H9 (cell line): ENCODE results near the gene PXDN. TPM values are rescaled to one million over a fixed set of nuclear protein-coding genes. Genes with fewer than 3 reads are reported as not detected.

Experiments used
- DNase-seq: peaks from one replicate; pipeline ENCODE4 v3.0.0-alpha.2; 2017
- H2AFZ ChIP-seq: one replicate; pipeline ENCODE4 v1.6.1; 2013; ENCODE audit warnings: mild to moderate bottlenecking, low read length, control low read depth, moderate library complexity
- H2AK5ac ChIP-seq: 2 replicates; pipeline ENCODE4 v1.6.1; 2013; ENCODE audit warnings: low read length, control low read depth, mixed read lengths; ENCODE audit not compliant: insufficient read length
- H2BK120ac ChIP-seq: one replicate; pipeline ENCODE4 v1.6.1; 2013; ENCODE audit warnings: low read depth, mild to moderate bottlenecking, low read length, control low read depth, inconsistent platforms; ENCODE audit not compliant: poor library complexity, severe bottlenecking
- H2BK12ac ChIP-seq: 2 replicates; pipeline ENCODE4 v1.6.1; 2013; ENCODE audit warnings: low read length, control low read depth, mixed read lengths, low read depth; ENCODE audit not compliant: insufficient read length
- H2BK15ac ChIP-seq: 2 replicates; pipeline ENCODE4 v1.6.1; 2013; ENCODE audit warnings: low read depth, low read length, control low read depth
- H2BK20ac ChIP-seq: one replicate; pipeline ENCODE4 v1.6.1; 2013; ENCODE audit warnings: low read depth, mild to moderate bottlenecking, low read length, control low read depth, inconsistent platforms; ENCODE audit not compliant: poor library complexity, severe bottlenecking
- H2BK5ac ChIP-seq: 2 replicates; pipeline ENCODE4 v1.6.1; 2013; ENCODE audit warnings: low read length, control low read depth, mixed read lengths; ENCODE audit not compliant: insufficient read length
- H3K14ac ChIP-seq: 2 replicates; pipeline ENCODE4 v1.6.1; 2013; ENCODE audit warnings: low read length, control low read depth; ENCODE audit not compliant: insufficient read depth
- H3K18ac ChIP-seq: 2 replicates; pipeline ENCODE4 v1.6.1; 2013; ENCODE audit warnings: low read depth, mild to moderate bottlenecking, mixed read lengths, low read length, control low read depth; ENCODE audit not compliant: insufficient read length
- H3K23ac ChIP-seq: 2 replicates; pipeline ENCODE4 v1.6.1; 2013; ENCODE audit warnings: low read length, control low read depth, mixed read lengths, low read depth; ENCODE audit not compliant: insufficient read length
- H3K23me2 ChIP-seq: 2 replicates; pipeline ENCODE4 v1.6.1; 2013; ENCODE audit warnings: low read depth, mild to moderate bottlenecking, mixed read lengths, low read length, control low read depth; ENCODE audit not compliant: insufficient read length, poor library complexity, severe bottlenecking
- H3K27ac ChIP-seq: 2 replicates; pipeline ENCODE4 v1.5.1; 2013; ENCODE audit warnings: low read length, control low read depth, mixed read lengths, low read depth; ENCODE audit not compliant: insufficient read length
- H3K27me3 ChIP-seq: 2 replicates; pipeline ENCODE4 v1.6.1; 2013; ENCODE audit warnings: low read length, control low read depth, inconsistent platforms; ENCODE audit not compliant: insufficient read depth
- H3K4ac ChIP-seq: 2 replicates; pipeline ENCODE4 v1.6.1; 2013; ENCODE audit warnings: low read depth, mild to moderate bottlenecking, control low read depth, inconsistent platforms, low read length, moderate library complexity
- H3K4me1 ChIP-seq: 2 replicates; pipeline ENCODE4 v1.6.1; 2013; ENCODE audit warnings: low read length, control low read depth, inconsistent platforms; ENCODE audit not compliant: insufficient read depth
- H3K4me2 ChIP-seq: 2 replicates; pipeline ENCODE4 v1.6.1; 2013; ENCODE audit warnings: low read length, control low read depth, mixed read lengths; ENCODE audit not compliant: insufficient read length, insufficient read depth
- H3K56ac ChIP-seq: 2 replicates; pipeline ENCODE4 v1.6.1; 2013; ENCODE audit warnings: low read depth, mild to moderate bottlenecking, mixed read lengths, low read length, control low read depth; ENCODE audit not compliant: insufficient read length
- H3K79me1 ChIP-seq: 2 replicates; pipeline ENCODE4 v1.6.1; 2013; ENCODE audit warnings: low read depth, mild to moderate bottlenecking, moderate library complexity, low read length, control low read depth, inconsistent platforms; ENCODE audit not compliant: insufficient read depth, poor library complexity, severe bottlenecking
- H3K79me2 ChIP-seq: 2 replicates; pipeline ENCODE4 v1.6.1; 2013; ENCODE audit warnings: low read length, control low read depth, inconsistent platforms; ENCODE audit not compliant: insufficient read depth
- H3K9ac ChIP-seq: 2 replicates; pipeline ENCODE4 v1.6.1; 2013; ENCODE audit warnings: low read length, control low read depth, mixed read lengths; ENCODE audit not compliant: insufficient read length; ENCODE audit errors: extremely low read depth
- H3K9me3 ChIP-seq: one replicate; pipeline ENCODE4 v1.6.1; 2013; ENCODE audit warnings: low read depth, low read length, inconsistent platforms; ENCODE audit not compliant: control insufficient read depth
- H3T11ph ChIP-seq: one replicate; pipeline ENCODE4 v1.6.1; 2013; ENCODE audit warnings: mild to moderate bottlenecking, low read length, control low read depth, inconsistent platforms
- H4K20me1 ChIP-seq: one replicate; pipeline ENCODE4 v1.6.1; 2013; ENCODE audit not compliant: control insufficient read depth, insufficient read length, insufficient read depth
- H4K5ac ChIP-seq: 2 replicates; pipeline ENCODE4 v1.6.1; 2013; ENCODE audit warnings: low read depth, mild to moderate bottlenecking, mixed read lengths, low read length, control low read depth; ENCODE audit not compliant: insufficient read length
- H4K8ac ChIP-seq: replicated peaks from 2 replicates; pipeline ENCODE4 v1.6.1; 2013; ENCODE audit warnings: low read length, control low read depth, mixed read lengths, low read depth; ENCODE audit not compliant: insufficient read length
- H4K91ac ChIP-seq: 2 replicates; pipeline ENCODE4 v1.6.1; 2013; ENCODE audit warnings: low read depth, mild to moderate bottlenecking, moderate library complexity, mixed read lengths, low read length, control low read depth; ENCODE audit not compliant: insufficient read length
- H3K27ac Mint-ChIP-seq, 3 experiments: 2 replicates in 2 of 3; 3 replicates in 1 of 3; pipeline ENCODE4 v1.8.0; 2020 to 2021; ENCODE audit warnings: mixed read lengths in 3 of 3, mild to moderate bottlenecking in 1 of 3, moderate library complexity in 1 of 3
- H3K27me3 Mint-ChIP-seq: 2 replicates; pipeline ENCODE4 v1.8.0; 2021; ENCODE audit warnings: low read depth, mild to moderate bottlenecking, moderate library complexity, mixed read lengths
- H3K36me3 Mint-ChIP-seq, 3 experiments: 2 replicates in 2 of 3; 3 replicates in 1 of 3; pipeline ENCODE4 v1.8.0; 2020 to 2021; ENCODE audit warnings: low read depth in 3 of 3, mixed read lengths in 3 of 3; ENCODE audit not compliant: insufficient read depth in 1 of 3
- H3K4me1 Mint-ChIP-seq, 2 experiments: 2 replicates each; pipeline ENCODE4 v1.8.0; 2020; ENCODE audit warnings: mixed read lengths in 2 of 2
- H3K4me3 Mint-ChIP-seq, 2 experiments: 2 replicates in 1 of 2; 3 replicates in 1 of 2; pipeline ENCODE4 v1.8.0; 2020 to 2021; ENCODE audit warnings: mild to moderate bottlenecking in 2 of 2, mixed read lengths in 2 of 2, moderate library complexity in 1 of 2
- H3K9me3 Mint-ChIP-seq, 2 experiments: 2 replicates in 1 of 2; 3 replicates in 1 of 2; pipeline ENCODE4 v1.8.0; 2020; ENCODE audit warnings: mild to moderate bottlenecking in 2 of 2, mixed read lengths in 2 of 2, moderate library complexity in 1 of 2
- CTCF ChIP-seq: fragments of 200-600 bp; sonication (generic); conservative IDR thresholded peaks from 3 replicates; pipeline ENCODE4 v1.8.0; 2021; ENCODE audit warnings: antibody characterized with exemption, mild to moderate bottlenecking
- WGBS: extraction: QIAGEN DNeasy Blood & Tissue Kit; methylation state at CpG from one replicate; pipeline ENCODE4 v1.1.7; 2013; ENCODE audit warnings: missing lambda C conversion rate, low lambda C conversion rate, mixed read lengths; ENCODE audit not compliant: insufficient read length; ENCODE audit errors: extremely low coverage; 5-methylcytosine and 5-hydroxymethylcytosine counted together
- total RNA-seq: library from RNA; stranded (reverse); gene quantifications from 2 replicates; pipeline ENCODE4 v1.2.1, GENCODE V29; 2021

Gene PXDN
- total RNA-seq, 1 experiment from 2014 or later: 146 TPM

DNA sequence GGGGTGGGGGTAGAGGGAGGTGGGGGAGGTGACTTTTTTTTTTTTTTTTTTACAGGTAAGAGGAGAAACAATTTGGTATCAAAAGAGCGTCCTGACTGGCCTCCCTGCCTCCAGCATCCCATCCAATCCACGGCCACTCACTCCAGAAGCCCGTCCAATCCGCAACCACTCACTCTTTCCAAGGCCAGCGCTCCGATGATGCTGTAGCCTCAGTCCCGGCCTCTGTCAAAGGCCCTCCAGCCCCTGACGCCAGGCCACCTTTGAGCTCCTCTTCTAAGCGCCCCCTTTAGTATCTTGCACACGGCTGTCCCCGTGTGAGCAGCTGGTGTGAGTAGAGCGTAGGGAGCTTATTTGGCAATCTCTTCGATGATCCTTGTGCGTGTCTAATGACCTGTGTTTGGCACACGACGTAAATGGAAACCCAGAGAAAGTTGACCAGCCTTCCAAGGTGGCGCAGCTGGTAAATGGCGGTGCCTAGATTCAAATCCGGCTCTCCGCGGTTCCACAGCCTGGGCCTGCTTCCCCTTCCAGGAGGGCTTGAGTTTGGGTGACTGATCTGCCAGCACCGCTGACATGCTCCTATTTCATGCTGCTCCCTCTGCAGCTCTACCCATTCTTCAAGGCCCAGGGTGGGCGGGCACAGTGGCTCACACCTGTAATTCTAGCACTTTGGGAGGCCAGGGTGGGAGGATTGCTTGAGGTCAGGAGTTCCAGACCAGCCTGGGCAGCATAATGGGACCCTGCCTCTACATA lies 23.8 kb upstream of the PXDN start:
- H3K23ac ChIP-seq: no peak overlapping the region
- no peak overlapping the region for H4K91ac ChIP-seq
- TF ChIP-seq CTCF: no peak
- H3K18ac ChIP-seq: no peak overlapping the region
- peaks cover 7% of the 10 kb centered on the region; the same call in 1 of the 2 replicates for H3K4me1 ChIP-seq
- no peak overlapping the region for H2BK12ac ChIP-seq
- H3K9me3 ChIP-seq: no peaks in the 10 kb centered on the region
- H2BK15ac ChIP-seq: no peak overlapping the region
- no CpG with 5 or more reads among the region's 23 CpGs for WGBS
- H4K8ac ChIP-seq: no peak overlapping the region
- no peak overlapping the region for H2AFZ ChIP-seq
- H3K4ac ChIP-seq: no peak overlapping the region
- H3T11ph ChIP-seq: no peak overlapping the region
- no peak overlapping the region for H3K27ac ChIP-seq
- no peaks in the 10 kb centered on the region for H3K79me2 ChIP-seq
- H2BK5ac ChIP-seq: no peak overlapping the region
- H2AK5ac ChIP-seq: no peak overlapping the region
- H3K14ac ChIP-seq: no peak overlapping the region
- Mint-ChIP-seq H3K9me3 (peaks cover 0 to 7% of the 10 kb centered on the region in 2 experiments; a peak in 2 of 5 replicates), H3K27ac (peak overlapping the region in 1 of 3 experiments; percentile 10; a peak in 1 of 7 replicates), H3K27me3 (peaks cover 2% of the 10 kb centered on the region), H3K4me3 (no peak overlapping the region), H3K36me3 (no peaks in the 10 kb centered on the region; a peak in 1 of 7 replicates), H3K4me1 (peaks cover 39 to 40% of the 10 kb centered on the region in 2 experiments)
- peak; percentile 29 for DNase-seq
- no peak overlapping the region for H3K9ac ChIP-seq
- no peak overlapping the region for H4K5ac ChIP-seq
- H3K23me2 ChIP-seq: no peaks in the 10 kb centered on the region
- no peak overlapping the region for H3K4me2 ChIP-seq
- H4K20me1 ChIP-seq: no peaks in the 10 kb centered on the region
- H3K56ac ChIP-seq: no peak overlapping the region
- no peaks in the 10 kb centered on the region for H3K27me3 ChIP-seq
- H2BK20ac ChIP-seq: no peak overlapping the region
- H3K79me1 ChIP-seq: no peaks in the 10 kb centered on the region
- H2BK120ac ChIP-seq: no peak overlapping the region
